GM12873 (cell line): ENCODE measurements around the gene CLK4.

ENCODE experiments used
- CTCF ChIP-seq: IDR thresholded peaks from 2 replicates; pipeline ENCODE4 v1.5.1; 2012; ENCODE audit warnings: low read depth, mild to moderate bottlenecking, moderate library complexity, low read length, control low read depth; ENCODE audit not compliant: insufficient read depth; ENCODE audit errors: missing control alignments

Gene CLK4

GRCh38 chr5:178626484-178627258 lies at the start of gene CLK4:
CLK4 (minus strand) TSS chr5:178627050; CDS start chr5:178623416, 3,634 bp downstream.
- TF ChIP-seq CTCF: no peak

- TF ChIP-seq CTCF: no peak
These were observed 49.1 kb upstream of the CLK4 start for GRCh38 chr5:178675922-178676321.

GRCh38 chr5:178674334-178674733 lies 47.5 kb upstream of the CLK4 start:
- TF ChIP-seq CTCF: no peak

GRCh38 chr5:178673801-178674295 lies 47.0 kb upstream of the CLK4 start:
- TF ChIP-seq CTCF: no peak

GRCh38 chr5:178672630-178673029 lies 45.8 kb upstream of the CLK4 start:
- no peak for TF ChIP-seq CTCF

- no peak for TF ChIP-seq CTCF
These were observed 44.8 kb upstream of the CLK4 start for GRCh38 chr5:178671602-178672144.

- no peak for TF ChIP-seq CTCF
These were observed 43.6 kb upstream of the CLK4 start for GRCh38 chr5:178670351-178670885.
